ENCODE data around the gene NME7.
"Not testable (repeated sequence)": the region's sequence is repeated elsewhere in the genome, so short reads cannot be mapped to it uniquely, and the experiment has no call there.

NME7 gene

DNA sequence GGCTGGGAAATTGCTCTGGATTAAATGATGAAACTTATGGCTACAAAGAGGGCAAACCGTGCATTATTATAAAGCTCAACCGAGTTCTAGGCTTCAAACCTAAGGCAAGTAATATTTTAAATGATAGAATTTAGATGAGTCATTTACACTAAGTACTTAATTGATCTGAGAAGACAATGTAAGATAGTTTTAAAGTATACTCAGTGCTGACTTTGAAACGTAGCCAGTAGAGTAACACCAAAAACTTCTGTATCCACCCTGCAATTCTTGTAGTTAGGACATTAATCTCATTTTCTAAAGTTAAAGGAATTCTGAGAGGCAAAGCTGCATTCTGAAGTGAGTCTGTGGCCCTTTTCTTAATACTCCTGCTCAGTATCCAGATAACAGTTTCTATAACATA lies 240.3 kb downstream of the NME7 start:
- FAIRE-seq (no peak), DNase-seq (ENCODE audit: insufficient read length, low spot score) (no peak)
- no peak for TF ChIP-seq POU2F2 (IDR thresholded peaks at IDR 0.05; ENCODE audit: low read depth, low read length)
- no peak for TF ChIP-seq TAF1 (IDR thresholded peaks at IDR 0.05; ENCODE audit: low read depth, low read length)
- TF ChIP-seq POLR2A (IDR thresholded peaks at IDR 0.05; ENCODE audit: low read depth, low read length) = no peak
- no peak for TF ChIP-seq SPI1 (IDR thresholded peaks at IDR 0.05; ENCODE audit: low read depth, low read length)
- no peak for TF ChIP-seq PAX5 (IDR thresholded peaks at IDR 0.05; ENCODE audit: insufficient read depth, low read length, severe bottlenecking)
- TF ChIP-seq POLR2AphosphoS5 (IDR thresholded peaks at IDR 0.05; ENCODE audit: low read depth, low read length) = no peak

DNA sequence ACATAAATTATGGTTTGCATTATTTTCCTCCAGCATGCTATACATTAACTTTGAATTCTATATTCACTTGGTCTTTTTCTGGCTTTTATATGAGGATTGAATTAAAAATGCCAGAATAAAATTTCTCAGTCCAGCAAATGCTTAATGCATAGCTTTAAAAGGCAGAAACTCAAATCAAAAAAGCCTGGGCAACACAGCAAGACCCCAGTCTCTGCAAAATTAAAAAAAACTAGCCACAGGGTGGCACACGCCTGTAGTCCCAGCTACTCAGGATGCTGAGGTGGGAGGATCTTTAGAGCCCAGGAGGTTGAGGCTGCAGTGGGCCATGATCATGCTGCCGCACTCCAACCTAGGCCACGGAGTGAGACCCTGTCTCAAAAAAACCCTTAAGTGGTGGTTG lies 241.3 kb downstream of the NME7 start:
- TF ChIP-seq PAX5 (IDR thresholded peaks at IDR 0.05; ENCODE audit: insufficient read depth, low read length, severe bottlenecking) (no peak), POLR2A (IDR thresholded peaks at IDR 0.05; ENCODE audit: low read depth, low read length) (no peak), SPI1 (IDR thresholded peaks at IDR 0.05; ENCODE audit: low read depth, low read length) (no peak), TAF1 (IDR thresholded peaks at IDR 0.05; ENCODE audit: low read depth, low read length) (no peak), POU2F2 (IDR thresholded peaks at IDR 0.05; ENCODE audit: low read depth, low read length) (no peak), POLR2AphosphoS5 (IDR thresholded peaks at IDR 0.05; ENCODE audit: low read depth, low read length) (no peak)
- DNase-seq (ENCODE audit: insufficient read length, low spot score) (no peak), FAIRE-seq (no peak)

DNA sequence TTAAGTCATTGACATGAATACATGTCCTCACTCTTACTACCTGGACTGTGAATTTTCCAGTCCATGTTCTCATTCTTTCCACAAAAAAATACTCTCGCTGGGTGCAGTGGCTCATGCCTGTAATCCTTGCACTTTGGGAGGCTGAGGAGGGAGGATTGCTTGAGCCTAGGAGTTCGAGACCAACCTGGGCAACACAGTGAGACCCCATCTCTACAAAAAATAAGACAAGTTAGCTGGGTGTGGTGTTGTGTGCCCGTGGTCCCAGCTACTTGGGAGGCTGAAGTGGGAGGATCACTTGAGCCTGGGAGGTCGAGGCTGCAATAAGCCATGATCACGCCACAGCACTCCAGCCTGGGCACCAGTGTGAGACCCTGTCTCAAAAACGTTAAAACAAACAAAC lies 242.0 kb downstream of the NME7 start:
- not testable (repeated sequence) for DNase-seq (ENCODE audit: insufficient read length, low spot score); FAIRE-seq

DNA sequence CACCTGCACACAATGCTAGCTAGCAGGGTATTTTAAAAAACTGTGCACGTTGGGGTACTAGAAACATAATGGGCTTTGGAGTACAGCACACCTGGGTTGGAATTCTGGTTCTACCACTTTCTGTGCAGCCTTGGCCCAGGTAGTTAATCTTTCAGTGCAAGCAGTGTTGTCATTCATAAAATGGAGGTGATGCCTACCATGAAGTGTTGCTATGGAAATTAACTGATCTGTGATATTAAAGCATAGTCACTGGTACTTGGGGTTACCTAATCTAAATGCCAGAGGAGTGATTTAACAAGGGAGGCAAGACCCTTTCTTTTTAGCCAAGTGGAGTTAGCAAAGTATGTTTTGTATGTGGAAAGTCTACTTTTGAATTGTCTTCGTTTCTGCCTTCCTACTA lies 243.1 kb downstream of the NME7 start:
- TF ChIP-seq TAF1 (IDR thresholded peaks at IDR 0.05; ENCODE audit: low read depth, low read length) = no peak
- no peak for TF ChIP-seq SPI1 (IDR thresholded peaks at IDR 0.05; ENCODE audit: low read depth, low read length)
- TF ChIP-seq POU2F2 (IDR thresholded peaks at IDR 0.05; ENCODE audit: low read depth, low read length) = no peak
- no peak for TF ChIP-seq POLR2A (IDR thresholded peaks at IDR 0.05; ENCODE audit: low read depth, low read length)
- no peak for TF ChIP-seq PAX5 (IDR thresholded peaks at IDR 0.05; ENCODE audit: insufficient read depth, low read length, severe bottlenecking)
- no peak for TF ChIP-seq POLR2AphosphoS5 (IDR thresholded peaks at IDR 0.05; ENCODE audit: low read depth, low read length)
- no peak for DNase-seq (ENCODE audit: insufficient read length, low spot score)
- no peak for FAIRE-seq

DNA sequence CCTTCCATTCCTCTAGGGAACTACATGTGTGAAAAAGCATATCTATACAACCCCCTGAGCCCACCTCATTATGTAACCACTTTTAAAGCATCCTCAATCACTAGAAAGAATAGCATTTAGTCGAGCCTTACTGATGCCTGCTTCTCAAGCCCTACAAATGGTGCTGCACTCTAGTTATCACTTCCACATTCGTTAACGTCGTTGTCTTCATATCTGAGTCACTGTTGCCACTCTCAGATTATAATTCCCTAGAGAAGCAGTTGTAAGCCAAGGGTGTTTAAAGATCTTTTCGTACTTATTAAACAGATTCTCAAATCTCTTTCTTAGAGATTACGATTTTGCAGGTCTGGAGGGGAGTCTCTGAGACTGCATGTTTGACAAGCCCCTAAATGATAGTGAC lies 244.6 kb downstream of the NME7 start:
- DNase-seq (ENCODE audit: insufficient read length, low spot score) (no peak), FAIRE-seq (peak; percentile 76)
- no peak for TF ChIP-seq POLR2A (IDR thresholded peaks at IDR 0.05; ENCODE audit: low read depth, low read length)
- no peak for TF ChIP-seq TAF1 (IDR thresholded peaks at IDR 0.05; ENCODE audit: low read depth, low read length)
- TF ChIP-seq POLR2AphosphoS5 (IDR thresholded peaks at IDR 0.05; ENCODE audit: low read depth, low read length) = no peak
- TF ChIP-seq POU2F2 (IDR thresholded peaks at IDR 0.05; ENCODE audit: low read depth, low read length) = no peak
- no peak for TF ChIP-seq PAX5 (IDR thresholded peaks at IDR 0.05; ENCODE audit: insufficient read depth, low read length, severe bottlenecking)
- TF ChIP-seq SPI1 (IDR thresholded peaks at IDR 0.05; ENCODE audit: low read depth, low read length) = peak; percentile 88

DNA sequence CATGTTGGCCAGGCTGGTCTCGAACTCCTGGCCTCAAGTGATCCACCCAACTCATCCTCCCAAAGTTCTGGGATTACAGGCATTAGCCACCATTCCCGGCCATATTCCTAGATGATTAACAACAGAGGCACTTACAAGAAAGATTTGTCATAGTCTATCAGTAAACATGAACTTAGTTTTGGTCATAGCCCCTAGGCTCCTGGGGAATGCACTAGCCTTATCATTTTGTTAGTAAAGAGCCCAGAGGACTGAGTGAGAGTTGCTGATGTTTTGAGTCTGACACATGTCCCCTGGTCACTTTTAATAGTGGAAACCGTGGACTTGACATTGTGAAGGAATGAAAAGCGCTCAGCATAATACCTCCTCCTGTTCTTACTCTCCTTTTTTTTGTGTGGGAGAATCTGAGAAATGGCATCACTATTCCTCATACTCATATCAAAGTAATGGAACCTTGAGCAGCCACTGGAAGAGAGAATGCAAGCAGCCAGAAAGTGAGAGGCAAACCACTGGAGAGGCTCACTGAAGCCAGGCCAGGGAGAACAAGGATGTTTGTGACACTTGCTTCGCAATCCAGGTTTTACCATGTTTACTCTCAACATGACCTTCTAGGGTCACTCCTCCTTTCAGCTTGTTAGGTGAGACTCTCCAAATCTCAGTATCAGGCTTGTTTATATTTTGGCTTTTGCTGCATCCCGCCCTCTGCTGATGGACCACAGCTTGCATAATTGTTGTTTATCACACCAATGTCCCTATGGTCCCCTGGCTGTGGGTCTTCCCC lies 246.3 kb downstream of the NME7 start:
- FAIRE-seq (no peak), DNase-seq (ENCODE audit: insufficient read length, low spot score) (no peak)
- TF ChIP-seq POLR2AphosphoS5 (IDR thresholded peaks at IDR 0.05; ENCODE audit: low read depth, low read length) (no peak), POU2F2 (IDR thresholded peaks at IDR 0.05; ENCODE audit: low read depth, low read length) (no peak), TAF1 (IDR thresholded peaks at IDR 0.05; ENCODE audit: low read depth, low read length) (no peak), PAX5 (IDR thresholded peaks at IDR 0.05; ENCODE audit: insufficient read depth, low read length, severe bottlenecking) (no peak), SPI1 (IDR thresholded peaks at IDR 0.05; ENCODE audit: low read depth, low read length) (no peak)

DNA sequence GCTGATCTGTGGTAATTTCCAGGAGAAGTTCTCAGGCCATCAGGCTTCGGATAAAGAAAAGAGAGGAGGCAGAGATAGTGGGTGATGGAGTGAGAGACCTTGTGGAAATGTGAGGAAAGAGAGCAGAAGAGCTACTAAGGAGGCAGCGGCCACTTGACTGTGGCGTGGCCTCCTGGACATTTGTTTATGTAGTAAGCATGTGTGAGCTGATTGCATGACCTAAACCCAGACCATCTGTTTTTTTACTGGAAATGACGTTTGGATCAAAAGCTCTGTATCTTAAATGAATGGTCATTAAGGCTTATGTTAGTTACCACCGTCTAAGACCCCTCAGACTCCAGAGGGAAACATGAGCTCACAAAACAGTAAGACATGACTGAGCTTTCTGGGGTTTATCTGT lies 247.5 kb downstream of the NME7 start:
- FAIRE-seq = no peak

DNA sequence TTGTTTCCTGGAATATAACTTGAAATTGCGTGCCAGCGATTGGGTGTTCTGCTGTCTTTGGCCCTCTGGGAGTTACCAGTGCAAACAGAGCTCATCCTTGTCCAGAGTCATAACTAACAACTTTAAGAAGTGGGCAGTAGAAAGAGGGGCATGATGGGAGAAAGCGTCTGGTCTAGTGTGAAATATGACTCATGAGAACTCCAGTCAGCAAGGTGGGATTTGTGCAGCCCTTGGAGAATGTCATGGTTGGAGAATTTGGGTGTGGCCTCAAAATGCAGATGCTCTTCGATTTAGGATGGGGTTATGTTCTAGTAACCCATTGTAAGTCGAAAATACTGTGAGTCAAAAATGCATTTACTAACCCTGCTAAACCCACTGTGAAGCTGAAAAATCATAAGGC lies 248.2 kb downstream of the NME7 start:
- FAIRE-seq (no peak), DNase-seq (ENCODE audit: insufficient read length, low spot score) (no peak)
- TF ChIP-seq POU2F2 (IDR thresholded peaks at IDR 0.05; ENCODE audit: low read depth, low read length) = no peak
- no peak for TF ChIP-seq TAF1 (IDR thresholded peaks at IDR 0.05; ENCODE audit: low read depth, low read length)
- no peak for TF ChIP-seq POLR2A (IDR thresholded peaks at IDR 0.05; ENCODE audit: low read depth, low read length)
- TF ChIP-seq PAX5 (IDR thresholded peaks at IDR 0.05; ENCODE audit: insufficient read depth, low read length, severe bottlenecking) = no peak
- TF ChIP-seq POLR2AphosphoS5 (IDR thresholded peaks at IDR 0.05; ENCODE audit: low read depth, low read length) = no peak

More for the DNA sequence above, 247.5 kb downstream of the NME7 start:
- no peak for DNase-seq (ENCODE audit: insufficient read length, low spot score)
- TF ChIP-seq POU2F2 (IDR thresholded peaks at IDR 0.05; ENCODE audit: low read depth, low read length) (no peak), PAX5 (IDR thresholded peaks at IDR 0.05; ENCODE audit: insufficient read depth, low read length, severe bottlenecking) (no peak), POLR2A (IDR thresholded peaks at IDR 0.05; ENCODE audit: low read depth, low read length) (no peak)

DNA sequence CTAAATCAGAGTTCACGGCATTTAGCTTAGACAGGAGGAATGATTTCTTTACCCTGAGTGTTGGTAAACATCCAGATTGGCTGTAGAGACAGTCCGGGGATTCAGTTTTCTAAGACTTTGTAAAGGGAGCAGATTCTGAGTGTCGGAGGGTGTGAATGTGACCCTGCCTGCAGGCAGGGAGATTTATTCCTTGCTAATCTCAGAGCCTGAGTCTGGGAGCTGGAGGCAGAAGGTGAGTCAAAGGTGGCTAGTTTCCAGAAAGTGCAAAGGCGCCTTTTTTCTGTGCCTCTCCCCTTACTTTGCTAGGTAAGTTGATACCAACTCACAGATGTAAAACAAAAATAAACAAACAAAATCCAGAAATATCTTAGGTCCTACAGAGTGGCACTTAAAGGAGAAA lies 249.4 kb downstream of the NME7 start:
- no peak for FAIRE-seq
- TF ChIP-seq SPI1 (IDR thresholded peaks at IDR 0.05; ENCODE audit: low read depth, low read length) (no peak), PAX5 (IDR thresholded peaks at IDR 0.05; ENCODE audit: insufficient read depth, low read length, severe bottlenecking) (no peak), POLR2A (IDR thresholded peaks at IDR 0.05; ENCODE audit: low read depth, low read length) (no peak), TAF1 (IDR thresholded peaks at IDR 0.05; ENCODE audit: low read depth, low read length) (no peak), POLR2AphosphoS5 (IDR thresholded peaks at IDR 0.05; ENCODE audit: low read depth, low read length) (no peak), POU2F2 (IDR thresholded peaks at IDR 0.05; ENCODE audit: low read depth, low read length) (no peak)

DNA sequence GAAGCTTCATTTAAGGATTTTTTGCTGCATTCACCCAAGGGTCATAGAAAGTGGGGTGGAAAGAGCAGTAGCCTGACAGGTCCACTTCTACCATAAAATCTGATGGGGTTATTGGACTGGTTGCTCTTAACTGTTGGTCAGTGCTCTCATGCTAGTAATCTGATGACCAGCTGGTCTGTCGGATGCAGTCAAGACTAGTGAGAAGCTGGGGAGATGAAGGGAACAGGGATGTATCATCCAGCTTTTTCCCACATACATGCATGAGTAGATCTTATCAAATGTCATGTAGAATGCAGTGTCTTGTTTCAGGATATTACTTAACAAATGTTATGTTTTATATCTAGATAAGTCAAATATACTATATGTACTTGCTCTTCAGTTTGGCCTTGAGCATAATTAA lies 250.0 kb downstream of the NME7 start:
- TF ChIP-seq POLR2A (IDR thresholded peaks at IDR 0.05; ENCODE audit: low read depth, low read length) = no peak
- no peak for TF ChIP-seq POU2F2 (IDR thresholded peaks at IDR 0.05; ENCODE audit: low read depth, low read length)
- no peak for TF ChIP-seq POLR2AphosphoS5 (IDR thresholded peaks at IDR 0.05; ENCODE audit: low read depth, low read length)
- no peak for TF ChIP-seq SPI1 (IDR thresholded peaks at IDR 0.05; ENCODE audit: low read depth, low read length)
- TF ChIP-seq PAX5 (IDR thresholded peaks at IDR 0.05; ENCODE audit: insufficient read depth, low read length, severe bottlenecking) = no peak
- TF ChIP-seq TAF1 (IDR thresholded peaks at IDR 0.05; ENCODE audit: low read depth, low read length) = no peak
- FAIRE-seq = no peak

More for the DNA sequence above, 249.4 kb downstream of the NME7 start:
- no peak for DNase-seq (ENCODE audit: insufficient read length, low spot score)

More for the DNA sequence above, 250.0 kb downstream of the NME7 start:
- DNase-seq (ENCODE audit: insufficient read length, low spot score) = no peak
